ENCODE measurements around the gene ADIG.

The ADIG gene

DNA sequence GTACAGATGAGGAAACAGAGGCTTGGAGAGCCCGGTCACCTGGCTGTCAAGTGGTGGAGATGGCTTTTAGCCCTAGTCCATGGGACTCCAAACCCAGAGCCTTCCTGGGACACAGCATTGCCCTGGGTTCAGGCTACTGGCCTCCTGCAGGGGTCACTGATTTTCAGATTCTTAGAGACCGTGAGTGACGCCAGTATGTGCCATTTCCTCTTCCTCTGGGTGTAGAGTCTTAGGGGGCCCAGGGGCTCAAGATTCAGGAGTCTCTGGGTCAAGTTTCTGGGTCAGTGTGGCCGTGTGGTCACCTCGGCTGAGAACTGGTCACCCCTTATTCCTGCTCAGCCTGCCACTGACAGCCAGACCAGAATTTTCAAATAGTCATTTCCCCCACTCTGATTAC is 21.2 kb downstream of the ADIG start:
- no peak for DNase-seq (ENCODE audit: low spot score)

DNA sequence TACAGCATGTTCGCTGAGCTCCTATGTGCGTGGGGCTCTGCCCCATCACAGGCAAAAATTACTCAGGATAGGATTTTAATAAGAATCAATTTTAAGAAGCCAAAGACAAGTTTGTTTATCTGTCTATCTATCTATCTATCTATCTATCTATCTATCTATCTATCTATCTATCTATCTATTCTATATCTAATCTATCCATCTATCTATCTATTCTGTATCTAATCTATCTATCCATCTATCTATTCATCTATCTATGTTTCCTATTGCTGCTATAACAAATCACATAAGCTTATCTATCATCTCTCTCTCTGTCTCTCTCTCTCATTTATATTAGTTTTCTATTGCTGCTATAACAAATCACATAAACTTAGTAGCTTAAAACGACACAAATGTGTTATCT is 22.3 kb downstream of the ADIG start:
- DNase-seq (ENCODE audit: low spot score), result no peak

DNA sequence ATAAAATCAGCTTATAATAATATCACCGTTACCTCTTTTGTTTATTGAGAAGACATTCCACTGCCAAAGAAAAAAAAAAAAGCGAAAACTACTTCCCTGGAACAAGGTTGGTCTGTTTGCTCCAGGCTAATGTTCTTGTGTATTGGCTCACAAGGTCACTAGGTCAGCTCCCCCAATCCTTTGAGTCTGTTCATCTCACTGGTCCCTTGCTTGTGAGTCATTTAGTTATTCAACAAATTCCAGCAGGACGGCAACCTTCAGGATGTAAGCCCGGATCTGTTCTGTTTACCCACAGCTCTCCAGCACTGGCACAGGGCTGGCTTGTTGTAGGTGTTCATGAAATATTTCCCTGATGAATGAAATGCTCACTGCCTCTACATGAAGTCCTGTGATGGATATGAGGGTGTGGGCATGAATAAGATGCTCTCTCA is 23.9 kb downstream of the ADIG start:
- DNase-seq (ENCODE audit: low spot score), result no peak

DNA sequence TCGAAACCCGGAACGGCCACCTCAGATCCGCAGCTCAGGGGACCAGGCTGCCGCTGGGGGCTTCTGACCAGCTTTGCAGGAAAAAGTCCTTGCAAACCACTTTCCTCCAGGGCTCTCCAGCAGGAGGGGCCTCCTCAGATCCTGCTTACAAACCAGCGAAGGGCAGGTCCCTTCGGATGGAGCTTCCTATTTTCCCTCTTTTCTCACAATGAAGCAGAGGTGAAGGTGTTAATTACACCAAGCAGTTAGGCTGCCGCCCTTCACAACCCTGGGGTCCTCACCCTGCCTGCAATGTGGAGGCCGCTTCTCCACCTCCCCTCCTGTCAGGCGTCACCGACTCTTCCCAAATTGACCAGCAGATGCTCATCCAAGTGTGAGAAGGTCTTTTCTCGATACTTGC is 26.4 kb downstream of the ADIG start:
- DNase-seq (ENCODE audit: low spot score), result no peak

DNA sequence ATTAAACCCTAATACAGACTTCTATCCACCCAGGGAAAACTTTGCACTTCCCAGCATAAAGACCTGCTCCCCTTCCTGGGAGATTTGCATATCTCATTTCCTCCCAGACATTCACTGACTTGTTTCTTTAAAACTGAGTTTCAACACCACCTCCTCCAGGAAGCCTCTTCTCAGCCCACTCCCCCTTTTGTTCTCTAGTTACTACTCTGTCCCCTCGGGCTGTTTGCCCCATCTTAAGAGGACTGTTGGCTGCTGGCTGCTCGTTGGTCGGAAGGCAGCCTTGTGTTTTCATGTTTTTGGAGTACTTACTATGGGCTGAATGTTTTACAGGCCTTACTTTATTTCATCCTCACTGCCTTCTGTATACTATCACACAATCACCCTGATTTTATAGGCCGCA is 27.2 kb downstream of the ADIG start:
- no peak for DNase-seq (ENCODE audit: low spot score)

GRCh38 chr20:38609815-38610214 is 28.8 kb downstream of the ADIG start:
- DNase-seq (ENCODE audit: low spot score), result no peak

- DNase-seq (ENCODE audit: low spot score), result no peak
These were observed 29.5 kb downstream of the ADIG start for GRCh38 chr20:38610521-38610920.

- no peak for DNase-seq (ENCODE audit: low spot score)
These were observed 31.9 kb downstream of the ADIG start for GRCh38 chr20:38612751-38613515.

DNA sequence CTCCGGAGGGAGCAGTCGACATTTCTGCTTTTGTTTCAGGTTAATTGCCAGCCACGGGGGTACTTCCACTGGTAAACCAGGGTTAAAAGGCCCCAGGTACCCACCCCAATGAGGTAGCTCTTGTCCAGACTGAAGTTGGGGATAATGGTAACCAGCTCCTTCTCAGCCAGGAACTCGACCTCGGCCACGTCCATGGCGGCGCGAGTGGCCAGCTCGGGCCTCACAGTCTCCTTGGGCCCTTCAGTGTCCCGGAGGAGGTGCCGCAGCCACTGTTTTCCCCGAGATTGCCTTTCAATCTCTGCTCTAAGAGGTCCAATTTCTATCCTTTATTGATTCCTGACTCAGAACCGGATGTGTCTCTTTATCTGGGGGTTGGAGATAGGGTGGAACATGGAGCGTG is 34.3 kb downstream of the ADIG start:
- DNase-seq (ENCODE audit: low spot score), result no peak

DNA sequence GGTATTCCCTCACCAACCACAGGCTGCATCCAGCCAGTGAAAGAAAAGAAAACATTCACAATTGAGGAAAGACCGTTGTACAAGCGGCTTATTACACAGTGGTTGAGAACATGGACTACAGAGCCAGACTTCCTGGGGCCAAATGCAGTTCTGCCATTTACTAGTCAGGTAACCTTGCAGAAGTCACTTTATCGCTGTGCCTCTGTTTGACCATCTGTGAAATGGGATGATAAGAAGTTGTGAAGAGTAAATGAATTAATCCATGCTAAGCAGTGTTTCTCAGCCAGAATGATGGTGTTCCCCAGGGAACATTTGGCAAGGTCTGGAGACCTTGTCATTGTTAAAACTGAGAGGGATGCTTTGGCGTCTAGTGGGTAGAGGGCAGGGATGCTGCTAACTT is 35.5 kb downstream of the ADIG start:
- DNase-seq (ENCODE audit: low spot score), result no peak

DNA sequence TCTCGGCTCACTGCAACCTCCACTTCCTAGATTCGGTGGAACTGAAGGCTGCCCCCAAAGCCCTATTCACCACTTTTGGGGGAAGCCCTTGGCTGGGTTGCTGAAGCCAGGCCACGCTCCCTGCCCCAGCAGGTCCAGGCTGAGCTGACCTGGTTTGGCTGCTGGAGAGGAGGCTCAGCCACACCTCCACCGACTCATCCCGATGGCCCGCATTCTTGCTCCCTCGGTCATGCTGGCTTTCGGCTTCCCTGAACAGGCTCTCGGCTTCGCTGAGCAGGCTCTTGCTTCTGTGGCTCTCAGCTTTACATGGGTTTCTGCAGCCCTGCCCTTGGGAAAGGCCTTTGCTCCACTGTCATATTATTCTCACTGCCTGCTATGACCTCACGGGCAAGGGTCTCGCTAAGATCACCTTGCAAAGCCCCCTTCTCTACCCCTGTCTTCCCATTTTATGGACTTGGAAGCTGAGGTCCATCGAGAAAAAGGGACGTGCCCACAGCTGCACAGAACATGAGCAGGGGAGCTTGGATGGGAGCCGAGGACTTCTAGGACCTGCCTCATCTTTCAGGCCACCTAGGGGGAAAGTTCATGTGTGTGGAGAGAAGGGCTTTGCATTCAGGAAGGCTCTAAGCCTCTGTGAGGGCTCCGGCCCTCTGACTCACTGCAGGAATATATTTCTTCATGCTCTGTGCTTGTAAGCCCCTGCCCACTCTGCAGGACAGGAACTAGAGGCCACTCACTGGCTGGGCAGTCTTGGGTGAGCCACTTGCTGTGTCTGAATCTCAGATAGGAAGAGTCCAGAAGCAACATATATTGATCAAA is 36.2 kb downstream of the ADIG start:
- peak; percentile 64 for DNase-seq (ENCODE audit: low spot score)

DNA sequence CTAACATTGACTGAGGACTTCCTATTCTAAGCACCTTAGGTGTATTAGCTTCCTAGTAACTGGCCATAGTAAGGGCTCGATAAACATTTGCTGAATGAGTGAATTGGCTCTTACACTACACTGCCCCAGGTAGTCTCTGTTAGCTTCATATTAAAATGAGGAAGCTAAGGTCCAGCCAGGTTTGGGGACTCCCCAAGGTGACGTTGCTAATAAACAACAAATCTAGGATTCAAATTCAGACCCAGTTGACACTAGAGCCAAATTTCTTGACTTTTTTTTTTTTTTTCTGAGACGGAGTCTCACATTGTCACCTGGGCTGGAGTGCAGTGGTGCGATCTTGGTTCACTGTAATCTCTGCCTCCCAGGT is 36.8 kb downstream of the ADIG start:
- DNase-seq (ENCODE audit: low spot score), result no peak

GRCh38 chr20:38620441-38620840 is 39.4 kb downstream of the ADIG start:
- no peak for DNase-seq (ENCODE audit: low spot score)

- DNase-seq (ENCODE audit: low spot score), result no peak
These were observed 42.1 kb downstream of the ADIG start for GRCh38 chr20:38623061-38623460.

GRCh38 chr20:38624084-38624483 is 43.1 kb downstream of the ADIG start:
- DNase-seq (ENCODE audit: low spot score), result no peak

DNA sequence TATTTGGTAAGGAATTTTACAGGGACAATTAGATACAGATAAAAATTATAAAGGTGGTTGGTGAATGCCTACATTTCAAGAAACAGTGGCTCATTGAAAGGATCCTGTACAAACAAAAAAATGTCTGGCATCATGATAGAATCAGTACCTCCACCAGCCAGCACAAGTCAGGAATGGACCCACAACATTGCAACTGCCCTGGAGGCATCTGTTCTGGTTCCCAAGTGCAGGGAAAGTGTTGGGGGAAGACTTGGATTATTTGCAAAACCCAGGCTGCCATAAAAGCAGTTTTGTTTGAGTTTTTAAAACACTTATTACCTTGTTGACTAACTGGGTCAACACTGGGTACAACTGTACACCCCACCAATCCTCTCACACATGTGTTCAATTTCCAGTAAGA is 44.9 kb downstream of the ADIG start:
- no peak for DNase-seq (ENCODE audit: low spot score)

DNA sequence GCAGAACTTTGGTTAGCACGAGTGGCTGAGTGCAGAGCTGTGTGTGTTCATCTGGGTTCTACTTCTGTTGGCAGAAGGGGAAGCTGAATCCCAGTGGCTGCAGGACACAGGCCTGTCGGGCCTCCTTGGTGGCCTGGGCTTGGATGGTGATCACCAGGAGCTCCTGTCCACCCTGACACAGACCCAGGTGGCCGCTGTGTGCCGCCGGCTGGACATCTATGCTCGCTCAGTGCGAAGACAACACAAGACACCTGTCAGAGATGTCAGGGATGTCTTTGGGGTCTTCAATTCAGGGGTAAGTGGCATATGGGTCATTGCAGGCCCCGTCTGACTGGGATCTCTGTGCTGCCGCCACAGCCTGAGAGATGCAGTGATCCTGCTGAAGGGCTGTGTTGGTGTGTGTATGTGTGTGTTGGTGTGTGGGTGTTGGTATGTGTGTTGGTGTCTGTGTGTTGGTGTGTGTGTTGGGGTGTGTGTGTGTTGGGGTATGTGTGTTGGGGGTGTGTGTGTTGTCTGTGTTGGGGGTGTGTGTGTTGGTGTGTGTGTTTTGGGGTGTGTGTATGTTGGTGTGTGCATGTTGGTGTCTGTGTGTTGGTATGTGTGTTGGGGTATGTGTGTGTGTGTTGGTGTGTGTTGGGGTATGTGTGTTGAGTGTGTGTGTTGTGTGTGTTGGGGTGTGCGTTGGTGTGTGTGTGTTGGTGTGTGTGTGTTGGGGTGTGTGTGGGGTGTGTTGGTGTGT is 46.1 kb downstream of the ADIG start:
- no peak for DNase-seq (ENCODE audit: low spot score)

DNA sequence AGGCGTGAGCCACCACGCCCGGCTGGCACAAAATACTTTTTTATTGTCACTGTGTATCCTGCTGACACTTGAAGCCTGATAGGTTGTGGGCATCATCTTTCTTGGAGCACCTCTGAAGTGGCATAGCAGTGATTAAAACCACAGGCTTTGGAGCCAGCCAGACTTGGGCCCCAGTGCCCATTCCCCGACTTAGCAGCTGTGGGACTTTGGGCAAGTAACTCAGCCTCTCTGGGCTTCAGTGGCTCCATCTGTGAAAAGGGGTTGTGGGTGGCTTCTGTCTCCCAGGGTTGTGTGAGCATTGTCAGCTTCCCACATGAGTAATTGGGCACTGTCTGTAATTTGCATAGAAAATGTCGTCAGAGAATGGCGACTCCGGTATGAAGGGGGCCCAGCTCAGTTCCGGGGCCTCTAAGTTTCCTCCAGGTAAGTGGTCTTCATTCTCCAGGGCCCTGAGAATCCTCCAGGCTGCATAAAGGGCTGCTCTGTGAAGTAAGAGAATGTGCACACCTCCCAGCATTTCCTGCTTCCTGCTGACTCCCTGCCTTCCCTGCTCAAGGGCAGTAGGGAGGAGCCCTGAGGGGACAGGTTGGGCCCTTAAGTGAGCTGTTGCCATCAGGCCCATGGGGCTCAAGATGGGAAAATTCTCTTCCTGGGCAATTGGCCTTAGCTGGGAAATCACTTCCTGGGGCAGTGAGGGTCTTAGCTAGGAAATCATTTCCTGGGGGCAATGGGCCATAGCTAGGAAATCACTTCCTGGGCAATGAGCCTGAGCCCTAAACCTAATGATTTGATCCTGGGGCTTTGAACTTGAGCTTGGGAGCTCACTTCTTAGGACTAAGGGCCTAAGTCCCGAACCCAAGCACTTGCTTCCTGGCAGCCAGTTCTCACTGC is 47.8 kb downstream of the ADIG start:
- DNase-seq (ENCODE audit: low spot score), result no peak

DNA sequence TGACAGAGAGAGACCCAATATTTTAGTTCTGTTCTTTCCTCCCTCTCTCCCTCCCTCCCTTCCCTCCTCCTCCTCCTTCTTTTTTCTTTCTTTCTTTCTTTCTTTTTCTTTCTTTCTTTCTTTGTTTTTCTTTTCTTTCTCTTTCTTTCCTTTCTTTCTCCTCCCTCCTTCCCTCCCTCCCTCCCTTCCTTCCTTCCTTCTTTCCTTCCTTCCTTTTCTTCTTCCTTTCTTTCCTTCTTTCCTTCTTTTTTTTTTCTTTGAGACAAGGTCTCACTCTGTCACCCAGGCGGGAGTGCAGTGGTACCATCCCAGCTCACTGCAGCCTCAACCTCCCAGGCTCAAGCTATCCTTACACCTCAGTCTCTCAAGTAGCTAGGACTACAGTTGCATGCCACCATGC is 49.0 kb downstream of the ADIG start:
- DNase-seq (ENCODE audit: low spot score), result no peak

- DNase-seq (ENCODE audit: low spot score), result no peak
These were observed 49.7 kb downstream of the ADIG start for GRCh38 chr20:38630727-38631126.

GRCh38 chr20:38631155-38632022 is 50.4 kb downstream of the ADIG start:
- DNase-seq (ENCODE audit: low spot score), result no peak
